Gastroesophageal sphincter (tissue), 4 donors: ENCODE measurements around the gene RNF223. TPM values are rescaled to one million over a fixed set of nuclear protein-coding genes. Genes with fewer than 3 reads are reported as not detected.
"Not testable (repeated sequence)": the region's sequence is repeated elsewhere in the genome, so short reads cannot be mapped to it uniquely, and the experiment has no call there.

ENCODE experiments used
- ATAC-seq: fragments of 150-250 bp; one replicate; pipeline ENCODE4 v1.9.1; 2016; ENCODE audit warnings: mild to moderate bottlenecking, moderate library complexity
- H3K27ac ChIP-seq, 4 donors: fragments of 200-600 bp; sonication (generic) in 3 of 4; 1 replicate in 3 of 4; 2 replicates in 1 of 4; pipeline ENCODE4 v1.5.1; 2016 to 2019
- H3K27me3 ChIP-seq: fragments of 200-600 bp; sonication (generic); one replicate; pipeline ENCODE4 v1.5.1; 2019
- H3K36me3 ChIP-seq, 2 donors: fragments of 200-600 bp; sonication (generic); one replicate each; pipeline ENCODE4 v1.5.1; 2019; ENCODE audit warnings: control low read depth in 1 of 2
- H3K4me1 ChIP-seq, 3 donors: fragments of 200-600 bp; sonication (generic); 1 replicate in 2 of 3; 2 replicates in 1 of 3; pipeline ENCODE4 v1.5.1; 2016 to 2019; ENCODE audit warnings: control low read depth in 2 of 3
- H3K4me3 ChIP-seq, 2 donors: fragments of 200-600 bp; sonication (generic); one replicate each; pipeline ENCODE4 v1.5.1; 2019; ENCODE audit warnings: mild to moderate bottlenecking in 1 of 2, moderate library complexity in 1 of 2
- H3K9me3 ChIP-seq, 3 donors: fragments of 200-600 bp; sonication (generic); one replicate each; pipeline ENCODE4 v1.5.1; 2017 to 2019; ENCODE audit warnings: control low read depth in 2 of 3
- EP300 ChIP-seq: sonication (generic); formaldehyde crosslinking; IDR thresholded peaks from one replicate; pipeline ENCODE4 v1.6.1; 2017; ENCODE audit warnings: antibody characterized with exemption, mild to moderate bottlenecking
- POLR2A ChIP-seq, 2 donors: fragments of 450-650 bp; IDR thresholded peaks; one replicate each; pipeline ENCODE4 v1.6.1; 2017; ENCODE audit warnings: antibody characterized with exemption in 2 of 2, mild to moderate bottlenecking in 2 of 2, moderate library complexity in 1 of 2
- POLR2AphosphoS5 ChIP-seq: sonication (generic); formaldehyde crosslinking; IDR thresholded peaks from one replicate; pipeline ENCODE4 v1.6.1; 2017; ENCODE audit warnings: antibody characterized with exemption
- WGBS, 2 donors: methylation state at CpG; one replicate each; pipeline ENCODE4 v1.1.5; 2018; ENCODE audit warnings: low coverage in 1 of 2; 5-methylcytosine and 5-hydroxymethylcytosine counted together
- total RNA-seq, 4 donors: library from RNA; depleted of rRNA; stranded (reverse); fragments of >200 nt; gene quantifications; one replicate each; pipeline ENCODE4 v1.1.0, GENCODE V29; 2016
- TF ChIP-seq, protein P1 (sequence below), 4 experiments: fragments of 200-600 bp in 2 of 4; fragments of 450-650 bp in 2 of 4; sonication (generic) in 1 of 4; IDR thresholded peaks; one replicate each; pipeline ENCODE4 v1.5.1; 2017 to 2019; ENCODE audit warnings: antibody characterized with exemption in 4 of 4, mild to moderate bottlenecking in 2 of 4, moderate library complexity in 2 of 4

RNF223 gene
- total RNA-seq, 4 donors from 2014 or later = 1.1 TPM; not detected in 3

DNA sequence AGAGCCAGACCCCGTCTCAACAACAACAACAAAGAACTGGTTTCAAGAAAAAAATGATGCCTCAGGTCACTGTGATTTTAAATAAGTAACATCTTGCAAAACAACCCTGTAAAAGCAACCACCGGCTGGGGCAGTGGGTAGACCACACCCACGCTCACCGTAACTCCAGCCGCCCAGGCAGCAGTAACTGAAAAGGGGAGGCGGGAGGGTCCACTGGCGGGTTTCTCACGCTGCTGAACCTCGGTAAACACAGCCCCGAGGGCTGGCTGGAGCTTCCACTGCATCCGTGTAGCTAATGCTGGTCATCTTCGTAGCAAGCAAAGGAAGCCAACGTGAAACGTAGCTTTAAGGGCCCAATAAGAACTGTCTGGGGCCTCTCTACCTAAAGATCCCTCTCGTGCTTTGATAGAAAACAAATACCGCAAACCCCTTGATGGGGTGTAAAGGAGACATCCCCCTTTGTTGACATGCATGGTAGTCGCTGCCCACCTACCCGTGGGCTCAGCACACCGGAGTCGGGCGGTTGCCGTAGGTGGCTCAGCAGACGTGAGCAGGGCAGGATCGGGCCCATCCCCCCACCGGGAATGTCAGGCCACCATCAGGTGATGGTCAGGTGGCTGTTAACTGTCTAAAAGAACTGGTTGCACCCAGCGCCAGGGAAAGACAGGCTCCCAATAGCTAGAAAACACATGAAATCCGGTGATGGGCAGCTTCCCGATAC, 37.6 kb upstream of the RNF223 start:
- WGBS, 2 donors = 86 to 98% methylated on average over 6 to 8 of the region's 28 CpGs
- peaks cover 0 to 3% (median 0%) of the 10 kb centered on the region in 3 donors for H3K9me3 ChIP-seq
- peaks cover 0 to 16% (median 4%) of the 10 kb centered on the region in 3 donors for H3K4me1 ChIP-seq
- peaks cover 0 to 23% of the 10 kb centered on the region in 2 donors for H3K36me3 ChIP-seq
- no peak overlapping the region for H3K4me3 ChIP-seq
- H3K27ac ChIP-seq = no peak overlapping the region
- no peak for TF ChIP-seq EP300
- TF ChIP-seq POLR2AphosphoS5 = no peak
- TF ChIP-seq, protein P1, sequence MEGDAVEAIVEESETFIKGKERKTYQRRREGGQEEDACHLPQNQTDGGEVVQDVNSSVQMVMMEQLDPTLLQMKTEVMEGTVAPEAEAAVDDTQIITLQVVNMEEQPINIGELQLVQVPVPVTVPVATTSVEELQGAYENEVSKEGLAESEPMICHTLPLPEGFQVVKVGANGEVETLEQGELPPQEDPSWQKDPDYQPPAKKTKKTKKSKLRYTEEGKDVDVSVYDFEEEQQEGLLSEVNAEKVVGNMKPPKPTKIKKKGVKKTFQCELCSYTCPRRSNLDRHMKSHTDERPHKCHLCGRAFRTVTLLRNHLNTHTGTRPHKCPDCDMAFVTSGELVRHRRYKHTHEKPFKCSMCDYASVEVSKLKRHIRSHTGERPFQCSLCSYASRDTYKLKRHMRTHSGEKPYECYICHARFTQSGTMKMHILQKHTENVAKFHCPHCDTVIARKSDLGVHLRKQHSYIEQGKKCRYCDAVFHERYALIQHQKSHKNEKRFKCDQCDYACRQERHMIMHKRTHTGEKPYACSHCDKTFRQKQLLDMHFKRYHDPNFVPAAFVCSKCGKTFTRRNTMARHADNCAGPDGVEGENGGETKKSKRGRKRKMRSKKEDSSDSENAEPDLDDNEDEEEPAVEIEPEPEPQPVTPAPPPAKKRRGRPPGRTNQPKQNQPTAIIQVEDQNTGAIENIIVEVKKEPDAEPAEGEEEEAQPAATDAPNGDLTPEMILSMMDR (IDR thresholded peaks at IDR 0.05) = no peak
- no peak for TF ChIP-seq POLR2A (IDR thresholded peaks at IDR 0.05)
- H3K27me3 ChIP-seq = no peaks in the 10 kb centered on the region
- no peak for ATAC-seq

DNA sequence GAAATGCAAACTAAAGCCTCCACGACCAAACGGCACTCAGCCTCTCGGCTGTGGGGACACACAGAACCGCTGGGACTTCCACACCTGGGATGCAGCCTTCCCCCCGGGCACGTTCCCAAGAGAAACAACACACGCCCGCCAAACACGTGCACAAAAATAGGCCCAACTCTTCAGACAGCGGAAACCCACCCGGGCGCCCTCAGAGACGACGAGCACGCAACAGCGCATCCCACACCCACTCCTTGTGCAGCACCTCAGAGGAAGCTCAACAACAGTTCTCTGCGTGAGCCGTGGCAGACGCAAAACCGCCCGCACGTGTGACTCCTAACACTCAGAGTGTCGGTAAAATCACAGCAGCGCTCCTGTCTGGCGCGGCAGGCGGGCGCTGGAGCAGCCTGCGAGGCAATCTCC, 36.5 kb upstream of the RNF223 start:
- Histone ChIP-seq H3K4me1 (peaks cover 0 to 12% (median 4%) of the 10 kb centered on the region in 3 donors), H3K27me3 (no peaks in the 10 kb centered on the region), H3K4me3 (no peak overlapping the region), H3K27ac (no peak overlapping the region), H3K9me3 (peaks cover 0 to 3% (median 0%) of the 10 kb centered on the region in 3 donors), H3K36me3 (peaks cover 0 to 23% of the 10 kb centered on the region in 2 donors)
- WGBS, 2 donors = 70 to 83% methylated on average over 2 to 19 of the region's 29 CpGs
- no peak for ATAC-seq
- TF ChIP-seq POLR2AphosphoS5 (no peak), POLR2A (IDR thresholded peaks at IDR 0.05) (no peak), EP300 (no peak)
- TF ChIP-seq, protein P1 (IDR thresholded peaks at IDR 0.05) = no peak

- Histone ChIP-seq H3K36me3 (peaks cover 0 to 23% of the 10 kb centered on the region in 2 donors), H3K27ac (no peak overlapping the region), H3K9me3 (peaks cover 0 to 3% (median 0%) of the 10 kb centered on the region in 3 donors), H3K4me1 (peaks cover 0 to 4% (median 0%) of the 10 kb centered on the region in 3 donors), H3K27me3 (no peaks in the 10 kb centered on the region), H3K4me3 (no peak overlapping the region)
- ATAC-seq = no peak
- TF ChIP-seq, protein P1 (IDR thresholded peaks at IDR 0.05) = no peak
- TF ChIP-seq POLR2A (IDR thresholded peaks at IDR 0.05) = no peak
- TF ChIP-seq EP300 = no peak
- no peak for TF ChIP-seq POLR2AphosphoS5
- 78 to 90% methylated on average over 10 to 13 of the region's 14 CpGs for WGBS, 2 donors
These were observed 35.6 kb upstream of the RNF223 start for GRCh38 chr1:1109743-1110142.

GRCh38 chr1:1106510-1107221, 32.6 kb upstream of the RNF223 start:
- no peaks in the 10 kb centered on the region for H3K27me3 ChIP-seq
- no peaks in the 10 kb centered on the region for H3K4me1 ChIP-seq
- H3K4me3 ChIP-seq = no peak overlapping the region
- H3K36me3 ChIP-seq = peaks cover 0 to 4% of the 10 kb centered on the region in 2 donors
- no peaks in the 10 kb centered on the region for H3K9me3 ChIP-seq
- no peak for TF ChIP-seq EP300
- TF ChIP-seq, protein P1 (IDR thresholded peaks at IDR 0.05) = no peak
- TF ChIP-seq POLR2A (IDR thresholded peaks at IDR 0.05) = no peak
- no peak for TF ChIP-seq POLR2AphosphoS5
- no CpG with 5 or more reads among the region's 31 CpGs for whole genome bisulfite sequencing, 2 donors
- ATAC-seq = no peak
- H3K27ac ChIP-seq = no peak overlapping the region

GRCh38 chr1:1104152-1104551, 30.0 kb upstream of the RNF223 start:
- not testable (repeated sequence) for H3K4me3 ChIP-seq, H3K27ac ChIP-seq, ATAC-seq, H3K9me3 ChIP-seq, H3K27me3 ChIP-seq, H3K36me3 ChIP-seq, H3K4me1 ChIP-seq
- 94% methylated on average over 2 of the region's 6 CpGs; no CpG with 5 or more reads in 1 of the 2 donors for WGBS, 2 donors
